GM12875 (cell line): ENCODE data around the gene SDK1.

Experiments used
- H3K4me3 ChIP-seq: one replicate; pipeline ENCODE4 v1.5.1; 2011; ENCODE audit warnings: low read depth, low read length, control low read depth
- CTCF ChIP-seq: IDR thresholded peaks from 2 replicates; pipeline ENCODE4 v1.5.1; 2011; ENCODE audit warnings: low read depth, mild to moderate bottlenecking, control low read depth, inconsistent platforms, low read length, moderate library complexity, borderline replicate concordance; ENCODE audit not compliant: insufficient read depth

The SDK1 gene

GRCh38 chr7:3486841-3487240 lies 185.8 kb downstream of the SDK1 start:
- TF ChIP-seq CTCF = no peak
- no peak overlapping the region for H3K4me3 ChIP-seq

DNA sequence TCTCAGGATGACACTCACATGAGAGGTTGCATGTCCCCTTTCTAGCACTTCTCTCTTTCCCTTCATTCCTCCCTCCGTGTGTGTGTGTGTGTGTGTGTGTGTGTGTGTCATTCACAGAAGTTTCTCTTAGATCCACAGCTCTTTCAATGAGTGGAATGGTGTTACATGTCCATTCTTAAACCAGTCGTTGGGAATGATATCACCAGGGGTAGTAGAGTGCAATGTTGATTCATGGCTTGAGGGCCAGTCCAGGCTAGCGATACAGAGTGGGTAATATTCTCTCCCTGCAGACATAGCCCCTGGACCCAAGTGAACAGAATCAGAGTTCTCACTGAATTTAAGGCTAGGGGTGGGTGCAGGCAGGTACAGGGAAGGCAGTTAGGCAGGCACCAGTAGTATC lies 187.8 kb downstream of the SDK1 start:
- H3K4me3 ChIP-seq = no peak overlapping the region
- no peak for TF ChIP-seq CTCF

DNA sequence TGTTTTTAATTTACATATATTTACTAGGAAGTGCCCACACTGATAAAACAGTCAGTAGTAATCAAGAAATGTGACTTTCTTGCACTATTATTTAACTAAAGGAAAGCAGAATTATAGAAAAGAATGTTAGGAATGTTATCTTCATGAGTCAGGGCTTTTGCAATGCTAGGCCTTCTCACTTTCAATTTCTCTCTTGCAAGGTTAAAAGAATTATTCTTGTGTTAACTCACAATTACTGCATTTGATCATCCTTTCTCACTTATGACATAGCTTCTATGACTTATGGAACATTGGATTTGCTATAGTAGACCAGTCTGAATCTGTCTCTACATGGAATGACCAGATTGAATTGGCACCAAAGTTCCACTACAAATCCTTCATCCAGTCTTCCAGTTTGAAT lies 192.4 kb downstream of the SDK1 start:
- no peak for TF ChIP-seq CTCF
- no peak overlapping the region for H3K4me3 ChIP-seq

- TF ChIP-seq CTCF = no peak
- H3K4me3 ChIP-seq = no peak overlapping the region
Observed at GRCh38 chr7:3494947-3495346, 193.9 kb downstream of the SDK1 start.

DNA sequence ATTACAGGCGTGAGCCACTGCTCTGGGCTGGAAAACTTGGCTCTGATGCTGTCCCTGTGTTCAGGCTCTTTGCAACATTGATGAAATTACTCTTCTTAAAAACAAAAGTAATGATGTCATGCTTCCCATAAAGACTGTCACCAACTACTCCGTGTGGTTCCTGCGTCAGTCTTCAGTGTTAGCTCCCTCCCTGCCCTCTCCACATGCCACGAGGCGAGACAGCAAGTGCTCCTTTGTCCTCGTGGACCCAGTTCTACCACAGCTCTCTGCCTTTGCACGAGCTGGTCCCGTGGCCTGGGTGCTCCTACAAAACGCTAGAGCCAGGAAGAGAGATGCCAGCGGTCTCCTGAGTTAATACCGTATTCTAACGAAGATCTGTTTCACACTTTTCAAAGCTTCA lies 194.5 kb downstream of the SDK1 start:
- no peak overlapping the region for H3K4me3 ChIP-seq
- no peak for TF ChIP-seq CTCF

GRCh38 chr7:3495954-3496353 lies 194.9 kb downstream of the SDK1 start:
- H3K4me3 ChIP-seq = no peak overlapping the region
- TF ChIP-seq CTCF = no peak

GRCh38 chr7:3497796-3498195 lies 196.7 kb downstream of the SDK1 start:
- no peak overlapping the region for H3K4me3 ChIP-seq
- TF ChIP-seq CTCF = no peak
